Adrenal gland (tissue), 5 donors: Measurements from ENCODE around the gene DPP10.

Experiments
- POLR2A ChIP-seq, 2 donors: fragments of 450-650 bp; IDR thresholded peaks; one replicate each; pipeline ENCODE4 v1.6.1; 2017; ENCODE audit warnings: antibody characterized with exemption in 2 of 2, mild to moderate bottlenecking in 2 of 2, moderate library complexity in 1 of 2
- TF ChIP-seq, protein P1 (sequence below), 6 experiments: fragments of 450-650 bp in 4 of 6; fragments of 200-600 bp in 2 of 6; sonication (generic) in 1 of 6; IDR thresholded peaks; 1 replicate in 5 of 6; 2 replicates in 1 of 6; pipeline versions ENCODE4 v1.5.1 to v1.8.0; 2016 to 2021; ENCODE audit warnings: antibody characterized with exemption in 6 of 6, mild to moderate bottlenecking in 2 of 6, moderate library complexity in 1 of 6
- donor health status: DM: no; HTN: no; CAD: no.

- TF ChIP-seq, protein P1, sequence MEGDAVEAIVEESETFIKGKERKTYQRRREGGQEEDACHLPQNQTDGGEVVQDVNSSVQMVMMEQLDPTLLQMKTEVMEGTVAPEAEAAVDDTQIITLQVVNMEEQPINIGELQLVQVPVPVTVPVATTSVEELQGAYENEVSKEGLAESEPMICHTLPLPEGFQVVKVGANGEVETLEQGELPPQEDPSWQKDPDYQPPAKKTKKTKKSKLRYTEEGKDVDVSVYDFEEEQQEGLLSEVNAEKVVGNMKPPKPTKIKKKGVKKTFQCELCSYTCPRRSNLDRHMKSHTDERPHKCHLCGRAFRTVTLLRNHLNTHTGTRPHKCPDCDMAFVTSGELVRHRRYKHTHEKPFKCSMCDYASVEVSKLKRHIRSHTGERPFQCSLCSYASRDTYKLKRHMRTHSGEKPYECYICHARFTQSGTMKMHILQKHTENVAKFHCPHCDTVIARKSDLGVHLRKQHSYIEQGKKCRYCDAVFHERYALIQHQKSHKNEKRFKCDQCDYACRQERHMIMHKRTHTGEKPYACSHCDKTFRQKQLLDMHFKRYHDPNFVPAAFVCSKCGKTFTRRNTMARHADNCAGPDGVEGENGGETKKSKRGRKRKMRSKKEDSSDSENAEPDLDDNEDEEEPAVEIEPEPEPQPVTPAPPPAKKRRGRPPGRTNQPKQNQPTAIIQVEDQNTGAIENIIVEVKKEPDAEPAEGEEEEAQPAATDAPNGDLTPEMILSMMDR (IDR thresholded peaks at IDR 0.05) = no peak
- TF ChIP-seq POLR2A (IDR thresholded peaks at IDR 0.05) = no peak
These were observed 1321.2 kb downstream of the DPP10 start for GRCh38 chr2:115763601-115764000.
